HepG2 (cell line): Measurements from ENCODE around the gene RGS14. TPM values are rescaled to one million over a fixed set of nuclear protein-coding genes. Genes with fewer than 3 reads are reported as not detected.

ENCODE experiments used
- ELF1 ChIP-seq: sonication (generic); formaldehyde crosslinking; IDR thresholded peaks from 2 replicates; pipeline ENCODE4 v1.4.0; 2020; ENCODE audit warnings: missing genetic modification reagents
- ESRRA ChIP-seq: sonication (generic); formaldehyde crosslinking; IDR thresholded peaks from 2 replicates; pipeline ENCODE4 v1.5.1; 2020; ENCODE audit warnings: mild to moderate bottlenecking, low read depth, missing genetic modification reagents
- FOXA3 ChIP-seq: IDR thresholded peaks from 2 replicates; pipeline ENCODE4 v1.6.1; 2016; ENCODE audit warnings: missing genetic modification reagents, missing compliant biosample characterization
- FOXO1 ChIP-seq: sonication (generic); formaldehyde crosslinking; IDR thresholded peaks from 2 replicates; pipeline ENCODE4 v1.4.0; 2020; ENCODE audit warnings: missing genetic modification reagents
- HOXA3 ChIP-seq: sonication (generic); formaldehyde crosslinking; IDR thresholded peaks from 2 replicates; pipeline ENCODE4 v1.5.0; 2020; ENCODE audit warnings: missing genetic modification reagents
- MAZ ChIP-seq, 2 experiments: sonication (generic) in 1 of 2; formaldehyde crosslinking in 1 of 2; IDR thresholded peaks; 2 replicates each; pipeline versions ENCODE4 v1.5.0 to v1.6.1; 2012 to 2020; ENCODE audit warnings: low read depth in 2 of 2, mild to moderate bottlenecking in 2 of 2, borderline replicate concordance in 1 of 2, improper control_type of control experiment in 1 of 2, low read length in 1 of 2, missing genetic modification reagents in 1 of 2, moderate library complexity in 1 of 2
- NRL ChIP-seq: sonication (generic); formaldehyde crosslinking; IDR thresholded peaks from 2 replicates; pipeline ENCODE4 v1.5.0; 2020; ENCODE audit warnings: missing genetic modification reagents, mild to moderate bottlenecking, moderate library complexity, borderline replicate concordance
- POLR2AphosphoS5 ChIP-seq: IDR thresholded peaks from 2 replicates; pipeline ENCODE4 v1.6.1; 2012; ENCODE audit warnings: low read depth, low read length
- REPIN1 ChIP-seq: sonication (generic); formaldehyde crosslinking; IDR thresholded peaks from 2 replicates; pipeline ENCODE4 v1.8.0; 2022; ENCODE audit warnings: missing genetic modification reagents, low read depth, mild to moderate bottlenecking, borderline replicate concordance
- RXRB ChIP-seq: IDR thresholded peaks from 2 replicates; pipeline ENCODE4 v1.6.1; 2016; ENCODE audit warnings: borderline replicate concordance, missing genetic modification reagents, missing compliant biosample characterization
- ZNF891 ChIP-seq: sonication (generic); formaldehyde crosslinking; IDR thresholded peaks from 2 replicates; pipeline ENCODE4 v1.5.0; 2020; ENCODE audit warnings: mild to moderate bottlenecking, missing genetic modification reagents
- polyA plus RNA-seq, 8 experiments: library from polyadenylated mRNA; depleted of rRNA in 3 of 8; stranded (reverse) in 7 of 8; unstranded in 1 of 8; fragments of >200 nt; fragmentation: Illumina TruSeq in 4 of 8; extraction: Trizol in 4 of 8; gene quantifications; 2 replicates each; pipeline versions ENCODE4 v1.2.1 to v1.2.3, GENCODE V29; 2011 to 2016; ENCODE audit warnings: low read depth in 4 of 8, missing spikeins in 1 of 8, mixed read lengths in 1 of 8; ENCODE audit not compliant: insufficient read depth in 1 of 8
- total RNA-seq, 5 experiments: library from RNA; depleted of rRNA; stranded (reverse); fragments of >200 nt; fragmentation: Illumina TruSeq; extraction: Trizol; gene quantifications; 2 replicates each; pipeline ENCODE4 v1.2.3, GENCODE V29; 2016; ENCODE audit warnings: low read depth in 1 of 5
- TF ChIP-seq, protein P1 (sequence below): sonication (generic); formaldehyde crosslinking; IDR thresholded peaks from 2 replicates; pipeline ENCODE4 v1.5.1; 2020; ENCODE audit warnings: mild to moderate bottlenecking, missing genetic modification reagents, borderline replicate concordance
- TF ChIP-seq, protein P2 (sequence below): sonication (generic); formaldehyde crosslinking; IDR thresholded peaks from 2 replicates; pipeline ENCODE4 v1.4.0; 2020; ENCODE audit warnings: mild to moderate bottlenecking, missing genetic modification reagents
- TF ChIP-seq, protein P3 (sequence below): sonication (generic); IDR thresholded peaks from 2 replicates; pipeline ENCODE4 v1.6.1; 2016; ENCODE audit warnings: low read depth, borderline replicate concordance
- TF ChIP-seq, protein P4 (sequence below): IDR thresholded peaks from 2 replicates; pipeline ENCODE4 v1.6.1; 2016
- TF ChIP-seq, protein P5 (sequence below), 2 experiments: fragments of 450-650 bp in 1 of 2; sonication (generic) in 1 of 2; formaldehyde crosslinking; IDR thresholded peaks; 2 replicates each; pipeline versions ENCODE4 v1.5.0 to v1.8.0; 2020 to 2022; ENCODE audit warnings: mild to moderate bottlenecking in 1 of 2, missing genetic modification reagents in 1 of 2

Gene RGS14
- total and polyA plus RNA-seq, 2 of the 13 experiments (the other 11 are each of a cell fraction or from before 2014, with no cell fraction given) = 11.1 to 17.2 TPM

DNA sequence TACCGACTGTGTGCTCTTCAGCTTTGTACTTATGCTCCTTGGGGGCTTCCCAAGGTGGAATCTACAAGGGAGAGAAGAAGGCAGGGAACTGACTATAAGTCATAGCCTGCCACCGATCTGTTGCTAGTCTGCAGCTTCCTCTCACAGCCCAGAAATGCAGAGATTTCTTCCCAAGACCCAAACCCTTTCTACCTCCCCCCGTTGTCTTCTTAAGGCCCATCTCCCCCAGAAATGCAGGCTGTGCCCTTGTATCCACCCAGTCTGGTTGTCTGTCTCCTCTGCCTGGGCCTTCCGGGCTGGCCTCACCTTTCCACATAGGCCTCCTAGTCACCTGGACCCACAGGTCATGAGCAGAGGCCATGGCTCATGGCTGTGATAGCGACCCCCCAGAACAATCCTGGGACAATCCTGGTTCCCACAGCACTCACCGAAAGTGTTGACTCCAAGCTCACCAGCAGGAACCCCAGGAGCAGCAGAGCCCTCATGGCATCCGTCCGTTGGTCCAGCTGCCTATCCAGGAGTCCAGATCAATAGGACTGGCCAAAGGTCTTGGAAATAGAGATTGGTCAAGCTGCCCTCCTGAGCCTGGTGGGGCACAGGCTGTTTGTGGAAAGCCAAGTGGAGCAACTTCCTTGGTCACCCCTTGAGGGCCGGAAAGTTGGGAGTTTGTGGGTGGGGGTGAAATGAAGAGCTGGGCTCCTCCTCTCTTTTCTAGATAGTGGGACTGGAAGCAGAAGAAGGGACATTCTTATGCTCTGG, 51.5 kb downstream of the RGS14 start, which contains the start of gene F12 (continued):
- TF ChIP-seq, protein P1, sequence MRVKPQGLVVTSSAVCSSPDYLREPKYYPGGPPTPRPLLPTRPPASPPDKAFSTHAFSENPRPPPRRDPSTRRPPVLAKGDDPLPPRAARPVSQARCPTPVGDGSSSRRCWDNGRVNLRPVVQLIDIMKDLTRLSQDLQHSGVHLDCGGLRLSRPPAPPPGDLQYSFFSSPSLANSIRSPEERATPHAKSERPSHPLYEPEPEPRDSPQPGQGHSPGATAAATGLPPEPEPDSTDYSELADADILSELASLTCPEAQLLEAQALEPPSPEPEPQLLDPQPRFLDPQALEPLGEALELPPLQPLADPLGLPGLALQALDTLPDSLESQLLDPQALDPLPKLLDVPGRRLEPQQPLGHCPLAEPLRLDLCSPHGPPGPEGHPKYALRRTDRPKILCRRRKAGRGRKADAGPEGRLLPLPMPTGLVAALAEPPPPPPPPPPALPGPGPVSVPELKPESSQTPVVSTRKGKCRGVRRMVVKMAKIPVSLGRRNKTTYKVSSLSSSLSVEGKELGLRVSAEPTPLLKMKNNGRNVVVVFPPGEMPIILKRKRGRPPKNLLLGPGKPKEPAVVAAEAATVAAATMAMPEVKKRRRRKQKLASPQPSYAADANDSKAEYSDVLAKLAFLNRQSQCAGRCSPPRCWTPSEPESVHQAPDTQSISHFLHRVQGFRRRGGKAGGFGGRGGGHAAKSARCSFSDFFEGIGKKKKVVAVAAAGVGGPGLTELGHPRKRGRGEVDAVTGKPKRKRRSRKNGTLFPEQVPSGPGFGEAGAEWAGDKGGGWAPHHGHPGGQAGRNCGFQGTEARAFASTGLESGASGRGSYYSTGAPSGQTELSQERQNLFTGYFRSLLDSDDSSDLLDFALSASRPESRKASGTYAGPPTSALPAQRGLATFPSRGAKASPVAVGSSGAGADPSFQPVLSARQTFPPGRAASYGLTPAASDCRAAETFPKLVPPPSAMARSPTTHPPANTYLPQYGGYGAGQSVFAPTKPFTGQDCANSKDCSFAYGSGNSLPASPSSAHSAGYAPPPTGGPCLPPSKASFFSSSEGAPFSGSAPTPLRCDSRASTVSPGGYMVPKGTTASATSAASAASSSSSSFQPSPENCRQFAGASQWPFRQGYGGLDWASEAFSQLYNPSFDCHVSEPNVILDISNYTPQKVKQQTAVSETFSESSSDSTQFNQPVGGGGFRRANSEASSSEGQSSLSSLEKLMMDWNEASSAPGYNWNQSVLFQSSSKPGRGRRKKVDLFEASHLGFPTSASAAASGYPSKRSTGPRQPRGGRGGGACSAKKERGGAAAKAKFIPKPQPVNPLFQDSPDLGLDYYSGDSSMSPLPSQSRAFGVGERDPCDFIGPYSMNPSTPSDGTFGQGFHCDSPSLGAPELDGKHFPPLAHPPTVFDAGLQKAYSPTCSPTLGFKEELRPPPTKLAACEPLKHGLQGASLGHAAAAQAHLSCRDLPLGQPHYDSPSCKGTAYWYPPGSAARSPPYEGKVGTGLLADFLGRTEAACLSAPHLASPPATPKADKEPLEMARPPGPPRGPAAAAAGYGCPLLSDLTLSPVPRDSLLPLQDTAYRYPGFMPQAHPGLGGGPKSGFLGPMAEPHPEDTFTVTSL (CRISPR knock-in tag) = peak; percentile 38; the same call in 1 of the 2 replicates
- TF ChIP-seq POLR2AphosphoS5 (peak; percentile 45; the same call in 1 of the 2 replicates), ESRRA (CRISPR knock-in tag) (peak; percentile 79; the same call in 1 of the 2 replicates), FOXO1 (CRISPR knock-in tag) (peak; percentile 29; the same call in 1 of the 2 replicates), ZNF891 (CRISPR knock-in tag) (0 out of 2 replicates have a peak, but pooled peaks have one; percentile 35), RXRB (CRISPR knock-in tag) (0 out of 2 replicates have a peak, but pooled peaks have one; percentile 15), HOXA3 (CRISPR knock-in tag) (peak; percentile 57; the same call in 1 of the 2 replicates), NRL (CRISPR knock-in tag) (0 out of 2 replicates have a peak, but pooled peaks have one; percentile 41), FOXA3 (0 out of 2 replicates have a peak, but pooled peaks have one; percentile 17), ELF1 (CRISPR knock-in tag) (0 out of 2 replicates have a peak, but pooled peaks have one; percentile 31), REPIN1 (CRISPR knock-in tag) (peak; percentile 52; the same call in 1 of the 2 replicates), MAZ (IDR thresholded peaks at IDR 0.05; ENCODE audit: borderline replicate concordance, low read depth, low read length) (no peak), MAZ (CRISPR knock-in tag; IDR thresholded peaks at IDR 0.05; ENCODE audit: low read depth) (peak; percentile 56; the same call in 1 of the 2 replicates)
- TF ChIP-seq, protein P2, sequence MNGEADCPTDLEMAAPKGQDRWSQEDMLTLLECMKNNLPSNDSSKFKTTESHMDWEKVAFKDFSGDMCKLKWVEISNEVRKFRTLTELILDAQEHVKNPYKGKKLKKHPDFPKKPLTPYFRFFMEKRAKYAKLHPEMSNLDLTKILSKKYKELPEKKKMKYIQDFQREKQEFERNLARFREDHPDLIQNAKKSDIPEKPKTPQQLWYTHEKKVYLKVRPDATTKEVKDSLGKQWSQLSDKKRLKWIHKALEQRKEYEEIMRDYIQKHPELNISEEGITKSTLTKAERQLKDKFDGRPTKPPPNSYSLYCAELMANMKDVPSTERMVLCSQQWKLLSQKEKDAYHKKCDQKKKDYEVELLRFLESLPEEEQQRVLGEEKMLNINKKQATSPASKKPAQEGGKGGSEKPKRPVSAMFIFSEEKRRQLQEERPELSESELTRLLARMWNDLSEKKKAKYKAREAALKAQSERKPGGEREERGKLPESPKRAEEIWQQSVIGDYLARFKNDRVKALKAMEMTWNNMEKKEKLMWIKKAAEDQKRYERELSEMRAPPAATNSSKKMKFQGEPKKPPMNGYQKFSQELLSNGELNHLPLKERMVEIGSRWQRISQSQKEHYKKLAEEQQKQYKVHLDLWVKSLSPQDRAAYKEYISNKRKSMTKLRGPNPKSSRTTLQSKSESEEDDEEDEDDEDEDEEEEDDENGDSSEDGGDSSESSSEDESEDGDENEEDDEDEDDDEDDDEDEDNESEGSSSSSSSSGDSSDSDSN (CRISPR knock-in tag) = peak; percentile 42; the same call in 1 of the 2 replicates
- TF ChIP-seq, protein P3, sequence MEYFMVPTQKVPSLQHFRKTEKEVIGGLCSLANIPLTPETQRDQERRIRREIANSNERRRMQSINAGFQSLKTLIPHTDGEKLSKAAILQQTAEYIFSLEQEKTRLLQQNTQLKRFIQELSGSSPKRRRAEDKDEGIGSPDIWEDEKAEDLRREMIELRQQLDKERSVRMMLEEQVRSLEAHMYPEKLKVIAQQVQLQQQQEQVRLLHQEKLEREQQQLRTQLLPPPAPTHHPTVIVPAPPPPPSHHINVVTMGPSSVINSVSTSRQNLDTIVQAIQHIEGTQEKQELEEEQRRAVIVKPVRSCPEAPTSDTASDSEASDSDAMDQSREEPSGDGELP = peak; percentile 56; the same call in 1 of the 2 replicates
- TF ChIP-seq, protein P4, sequence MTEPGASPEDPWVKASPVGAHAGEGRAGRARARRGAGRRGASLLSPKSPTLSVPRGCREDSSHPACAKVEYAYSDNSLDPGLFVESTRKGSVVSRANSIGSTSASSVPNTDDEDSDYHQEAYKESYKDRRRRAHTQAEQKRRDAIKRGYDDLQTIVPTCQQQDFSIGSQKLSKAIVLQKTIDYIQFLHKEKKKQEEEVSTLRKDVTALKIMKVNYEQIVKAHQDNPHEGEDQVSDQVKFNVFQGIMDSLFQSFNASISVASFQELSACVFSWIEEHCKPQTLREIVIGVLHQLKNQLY (CRISPR knock-in tag) = no peak
- TF ChIP-seq, protein P5, sequence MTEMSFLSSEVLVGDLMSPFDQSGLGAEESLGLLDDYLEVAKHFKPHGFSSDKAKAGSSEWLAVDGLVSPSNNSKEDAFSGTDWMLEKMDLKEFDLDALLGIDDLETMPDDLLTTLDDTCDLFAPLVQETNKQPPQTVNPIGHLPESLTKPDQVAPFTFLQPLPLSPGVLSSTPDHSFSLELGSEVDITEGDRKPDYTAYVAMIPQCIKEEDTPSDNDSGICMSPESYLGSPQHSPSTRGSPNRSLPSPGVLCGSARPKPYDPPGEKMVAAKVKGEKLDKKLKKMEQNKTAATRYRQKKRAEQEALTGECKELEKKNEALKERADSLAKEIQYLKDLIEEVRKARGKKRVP (CRISPR knock-in tag; IDR thresholded peaks at IDR 0.05) = 0 out of 4 replicates have a peak, but pooled peaks of 1 of the 2 experiments have one; percentile 15
